Neural crest cell (in vitro differentiated cells): ENCODE measurements around the gene RHEBL1. TPM values are rescaled to one million over a fixed set of nuclear protein-coding genes. Genes with fewer than 3 reads are reported as not detected.

Source experiments
- DNase-seq: peaks from one replicate; pipeline ENCODE4 v3.0.0; 2021; ENCODE audit warnings: low read depth, mixed read lengths, low spot score
- H3K27ac Mint-ChIP-seq: one replicate; pipeline ENCODE4 v1.8.0; 2021; ENCODE audit warnings: mild to moderate bottlenecking, mixed read lengths; ENCODE audit not compliant: unreplicated experiment
- H3K27me3 Mint-ChIP-seq: 2 replicates; pipeline ENCODE4 v1.8.0; 2021; ENCODE audit warnings: low read depth, mild to moderate bottlenecking, mixed read lengths
- H3K36me3 Mint-ChIP-seq: 2 replicates; pipeline ENCODE4 v1.8.0; 2021; ENCODE audit warnings: low read depth, mild to moderate bottlenecking, mixed read lengths
- H3K4me1 Mint-ChIP-seq: 2 replicates; pipeline ENCODE4 v1.8.0; 2021; ENCODE audit warnings: mixed read lengths
- H3K4me3 Mint-ChIP-seq: one replicate; pipeline ENCODE4 v1.8.0; 2021; ENCODE audit warnings: mild to moderate bottlenecking, mixed read lengths
- H3K9me3 Mint-ChIP-seq: 2 replicates; pipeline ENCODE4 v1.8.0; 2021; ENCODE audit warnings: mixed read lengths
- long read RNA-seq: library from polyadenylated mRNA; unstranded; transcript quantifications from one replicate; pipeline ENCODE4 v2.0.0, GENCODE V29; 2020
- total RNA-seq: library from RNA; stranded (reverse); gene quantifications from 2 replicates; pipeline ENCODE4 v1.2.1, GENCODE V29; 2021
- TF ChIP-seq, protein P1 (sequence below): fragments of 200-600 bp; sonication (generic); conservative IDR thresholded peaks from 2 replicates; pipeline ENCODE4 v1.5.0; 2021; ENCODE audit warnings: antibody characterized with exemption, mild to moderate bottlenecking

The RHEBL1 gene, protein sequence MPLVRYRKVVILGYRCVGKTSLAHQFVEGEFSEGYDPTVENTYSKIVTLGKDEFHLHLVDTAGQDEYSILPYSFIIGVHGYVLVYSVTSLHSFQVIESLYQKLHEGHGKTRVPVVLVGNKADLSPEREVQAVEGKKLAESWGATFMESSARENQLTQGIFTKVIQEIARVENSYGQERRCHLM
- total RNA-seq, result 1.2 and 2.1 TPM in 2 replicates
- long read RNA-seq, partial matches to known transcripts, result 0 of 1 reads
- long read RNA-seq, other reads (novel, unspliced or antisense), result 1 of 1 reads

DNA sequence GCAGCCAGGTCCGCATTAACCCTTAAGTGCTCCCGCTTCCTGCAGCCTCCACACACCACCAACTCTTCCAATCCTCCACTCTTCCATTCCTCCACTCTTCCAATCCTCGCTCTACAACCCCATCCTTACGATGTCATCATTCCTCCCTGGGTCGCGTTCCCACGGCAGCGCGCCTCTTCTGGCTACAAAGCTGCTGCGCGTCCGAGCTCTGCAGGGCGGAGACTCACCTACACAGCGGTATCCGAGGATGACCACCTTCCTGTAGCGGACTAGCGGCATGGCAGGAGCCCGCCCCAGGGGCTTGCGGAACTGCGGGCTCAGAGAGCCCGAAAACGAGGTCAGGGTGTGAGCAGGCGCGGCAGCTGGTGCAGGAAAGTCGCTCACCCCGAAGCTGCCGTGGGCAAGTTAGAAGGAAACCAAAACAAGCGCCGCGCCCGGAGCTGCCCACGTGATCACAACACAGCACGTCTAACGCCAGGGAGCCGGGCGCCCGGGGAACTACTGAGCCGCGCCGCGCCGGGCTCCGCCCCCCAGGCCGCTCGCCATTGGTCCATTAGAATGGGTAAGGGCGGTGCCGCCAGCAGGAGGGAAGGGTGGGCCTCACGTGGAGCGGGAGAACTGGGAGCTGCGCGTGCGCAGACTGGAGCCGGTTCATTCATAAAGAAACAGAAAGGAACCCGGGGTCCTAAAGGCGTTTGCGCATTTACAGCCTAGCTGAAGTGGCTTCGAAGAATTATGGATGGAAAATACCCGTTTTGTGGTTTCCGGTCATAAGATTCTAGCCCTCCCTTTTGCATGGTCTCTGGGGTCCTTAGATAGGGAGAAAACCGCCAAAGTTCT, at the start of gene RHEBL1:
Gene RHEBL1, minus strand, starts transcription at position 473 of the 840 bp plus-strand sequence. Its CDS starts 194 bp downstream, at position 279.
- H3K4me1 Mint-ChIP-seq, result peaks cover 22% of the 10 kb centered on the region
- peak; percentile 98 for DNase-seq
- H3K4me3 Mint-ChIP-seq, result peak within 1 kb of the TSS; percentile 94
- TF ChIP-seq, protein P1, sequence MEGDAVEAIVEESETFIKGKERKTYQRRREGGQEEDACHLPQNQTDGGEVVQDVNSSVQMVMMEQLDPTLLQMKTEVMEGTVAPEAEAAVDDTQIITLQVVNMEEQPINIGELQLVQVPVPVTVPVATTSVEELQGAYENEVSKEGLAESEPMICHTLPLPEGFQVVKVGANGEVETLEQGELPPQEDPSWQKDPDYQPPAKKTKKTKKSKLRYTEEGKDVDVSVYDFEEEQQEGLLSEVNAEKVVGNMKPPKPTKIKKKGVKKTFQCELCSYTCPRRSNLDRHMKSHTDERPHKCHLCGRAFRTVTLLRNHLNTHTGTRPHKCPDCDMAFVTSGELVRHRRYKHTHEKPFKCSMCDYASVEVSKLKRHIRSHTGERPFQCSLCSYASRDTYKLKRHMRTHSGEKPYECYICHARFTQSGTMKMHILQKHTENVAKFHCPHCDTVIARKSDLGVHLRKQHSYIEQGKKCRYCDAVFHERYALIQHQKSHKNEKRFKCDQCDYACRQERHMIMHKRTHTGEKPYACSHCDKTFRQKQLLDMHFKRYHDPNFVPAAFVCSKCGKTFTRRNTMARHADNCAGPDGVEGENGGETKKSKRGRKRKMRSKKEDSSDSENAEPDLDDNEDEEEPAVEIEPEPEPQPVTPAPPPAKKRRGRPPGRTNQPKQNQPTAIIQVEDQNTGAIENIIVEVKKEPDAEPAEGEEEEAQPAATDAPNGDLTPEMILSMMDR, result no peak
- H3K9me3 Mint-ChIP-seq, result no peaks in the 10 kb centered on the region
- H3K27me3 Mint-ChIP-seq, result peaks cover 12% of the 10 kb centered on the region
- no peaks in the 10 kb centered on the region for H3K36me3 Mint-ChIP-seq
- H3K27ac Mint-ChIP-seq, result peak within 1 kb of the TSS; percentile 52

DNA sequence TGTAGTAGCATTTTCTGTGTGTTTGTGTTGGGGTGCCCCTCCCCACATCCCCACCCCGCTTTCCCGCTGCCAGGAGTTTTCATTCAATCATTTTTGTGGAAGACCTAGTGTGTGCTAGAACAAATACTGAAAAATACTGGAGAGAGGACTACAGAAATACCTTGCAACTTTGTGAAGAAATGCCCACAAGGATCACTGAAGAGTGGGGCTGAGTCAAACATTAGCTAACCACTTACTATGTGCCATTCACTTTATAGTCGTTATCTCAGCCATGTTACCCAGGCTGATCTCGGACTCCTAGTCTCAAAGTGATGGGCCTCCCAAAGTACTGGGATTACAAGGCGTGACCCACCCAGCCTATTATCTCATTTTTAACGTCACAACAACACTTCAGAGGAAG, 41.4 kb upstream of the RHEBL1 start:
- Mint-ChIP-seq H3K27ac (peak overlapping the region; percentile 95), H3K4me3 (peak overlapping the region; percentile 96), H3K9me3 (no peaks in the 10 kb centered on the region), H3K27me3 (no peaks in the 10 kb centered on the region), H3K4me1 (peaks cover 33% of the 10 kb centered on the region), H3K36me3 (no peaks in the 10 kb centered on the region)
- TF ChIP-seq, protein P1, result no peak
- no peak for DNase-seq

DNA sequence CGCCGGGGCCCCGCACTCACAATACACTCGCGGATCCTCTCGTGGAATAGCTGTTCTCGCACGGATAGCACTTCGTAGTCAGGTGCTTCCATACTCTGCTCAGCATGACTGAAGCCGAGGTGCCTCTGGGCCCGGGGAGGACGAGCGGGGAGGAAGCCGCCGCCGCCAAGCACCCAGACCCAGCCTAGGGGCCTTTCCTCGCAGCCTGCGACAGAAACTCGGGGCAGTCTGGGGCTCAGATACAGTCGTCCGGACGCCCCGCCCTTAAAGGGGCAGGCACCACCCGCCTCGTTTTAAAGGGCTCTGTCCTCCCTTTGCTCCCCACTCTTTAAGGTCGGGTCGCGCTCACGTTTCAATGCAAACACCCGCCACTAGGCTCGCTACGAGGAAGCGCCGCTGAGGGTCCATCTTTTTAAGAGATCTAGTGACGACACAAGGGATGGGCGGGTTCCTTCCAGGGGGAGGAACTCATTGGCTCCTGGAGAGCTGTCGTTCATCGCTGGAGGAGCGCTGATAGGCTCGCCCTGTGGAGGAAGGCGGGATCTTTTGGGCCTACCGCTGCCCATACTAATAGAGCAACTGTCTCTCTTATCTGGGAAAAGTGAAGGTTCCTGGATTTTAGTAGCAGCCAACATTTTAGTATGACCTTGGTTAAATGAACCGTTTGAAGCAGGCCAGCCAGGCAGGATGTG, 40.8 kb upstream of the RHEBL1 start, which contains the start of gene LMBR1L:
Gene LMBR1L, minus strand, starts transcription at position 384 of the 692 bp plus-strand sequence. Its CDS starts 292 bp downstream, at position 92.
- Mint-ChIP-seq H3K4me1 (peaks cover 33% of the 10 kb centered on the region), H3K27ac (peak within 1 kb of the TSS; percentile 97), H3K9me3 (no peaks in the 10 kb centered on the region), H3K4me3 (peak within 1 kb of the TSS; percentile 96), H3K27me3 (no peaks in the 10 kb centered on the region), H3K36me3 (no peaks in the 10 kb centered on the region)
- DNase-seq, result peak; percentile 90
- TF ChIP-seq, protein P1, result peak; percentile 60

DNA sequence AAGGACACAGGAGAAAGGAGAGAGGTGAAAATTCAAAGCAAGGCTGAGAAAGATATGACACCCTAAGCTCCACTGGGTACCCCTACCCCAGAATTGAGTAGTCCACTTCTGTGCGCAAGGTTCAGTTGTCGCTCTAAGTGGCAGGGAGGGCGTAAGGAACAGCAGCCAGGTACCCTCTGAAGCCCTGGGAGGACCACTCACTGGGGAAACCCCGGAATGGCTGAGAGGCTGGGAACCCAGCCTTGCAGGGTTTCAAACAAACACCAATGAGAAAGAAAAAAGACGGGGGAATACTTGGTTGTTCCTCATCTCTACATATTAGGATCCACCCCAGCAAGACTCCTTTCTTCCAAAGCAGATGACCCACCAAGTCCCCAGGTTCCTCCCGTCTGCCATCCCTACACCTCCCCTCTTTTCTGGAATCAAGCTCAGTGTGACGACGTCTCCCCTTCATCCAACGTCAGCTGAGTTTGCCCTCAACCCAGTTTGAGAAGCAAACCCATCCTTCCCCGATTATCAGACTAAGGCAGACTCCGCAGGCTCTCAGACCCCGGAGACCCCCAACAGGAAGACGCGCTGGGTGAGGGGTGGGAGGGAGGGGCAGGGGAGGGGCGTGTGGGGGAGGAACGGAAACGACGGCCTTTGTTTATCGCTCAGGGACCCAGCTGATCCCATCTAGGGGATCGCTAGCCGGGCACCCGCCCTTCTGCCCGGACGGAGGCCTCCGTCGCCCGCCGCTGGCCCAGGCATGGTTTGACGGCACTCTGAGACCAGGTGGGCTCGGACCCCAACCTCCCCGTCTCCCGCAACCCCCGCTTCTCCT, 40.1 kb upstream of the RHEBL1 start:
- H3K27ac Mint-ChIP-seq, result peak overlapping the region; percentile 97
- no peak for DNase-seq
- H3K4me1 Mint-ChIP-seq, result peaks cover 33% of the 10 kb centered on the region
- TF ChIP-seq, protein P1, result no peak
- H3K9me3 Mint-ChIP-seq, result no peaks in the 10 kb centered on the region
- H3K36me3 Mint-ChIP-seq, result no peaks in the 10 kb centered on the region
- H3K4me3 Mint-ChIP-seq, result peak overlapping the region; percentile 96
- H3K27me3 Mint-ChIP-seq, result no peaks in the 10 kb centered on the region
